ENCODE results near the gene MCTP1. TPM values are rescaled to one million over a fixed set of nuclear protein-coding genes. Genes with fewer than 3 reads are reported as not detected.

MCTP1 gene
- polyA plus RNA-seq, 3 donors, result 34.4 to 72.9 (median 55.5) TPM

DNA sequence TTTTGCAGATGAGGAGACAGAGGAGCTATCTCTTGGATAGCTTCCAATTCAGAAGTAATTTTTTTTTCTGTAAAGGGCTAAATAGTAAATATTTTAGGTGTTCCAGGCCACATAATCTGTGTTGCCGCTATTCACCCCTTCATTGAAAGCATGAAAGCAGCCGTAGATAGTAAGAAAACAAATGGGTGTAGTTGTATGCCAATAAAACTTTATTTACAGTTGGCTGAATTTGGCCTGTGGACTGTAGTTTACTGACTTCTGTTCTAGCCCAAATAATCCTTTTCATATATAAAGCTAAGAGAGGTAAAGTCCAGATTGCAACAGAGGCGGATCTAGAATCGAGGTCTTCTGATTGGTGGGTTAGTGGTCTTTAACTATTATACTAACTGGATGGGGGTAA lies 537.5 kb downstream of the MCTP1 start:
- Mint-ChIP-seq H3K9me3 (peaks cover 0 to 2% (median 0%) of the 10 kb centered on the region in 7 donors), H3K4me3 (no peak overlapping the region), H3K27ac (no peak overlapping the region), H3K4me1 (peaks cover 9% of the 10 kb centered on the region), H3K36me3 (peaks cover 23 to 30% of the 10 kb centered on the region in 2 donors), H3K27me3 (ENCODE audit: low read depth in 3 of 3) (peaks cover 0 to 3% (median 0%) of the 10 kb centered on the region in 3 donors)
- Histone ChIP-seq H3K36me3 (replicated peaks in 1 of 2; ENCODE audit: control insufficient read depth in 1 of 2, insufficient read depth in 2 of 2, low read length in 2 of 2) (peaks cover 2 to 19% of the 10 kb centered on the region in 2 donors), H3K9ac (ENCODE audit: insufficient read depth, low read length, poor library complexity, severe bottlenecking) (no peak overlapping the region), H3K27me3 (ENCODE audit: control insufficient read depth in 2 of 2, insufficient read depth in 2 of 2, low read length in 2 of 2) (no peaks in the 10 kb centered on the region), H3K9me3 (replicated peaks in 1 of 2; ENCODE audit: control insufficient read depth in 1 of 2, insufficient read depth in 1 of 2, low read length in 2 of 2) (no peaks in the 10 kb centered on the region), H2AFZ (ENCODE audit: insufficient read depth, low read depth, low read length, poor library complexity, severe bottlenecking) (no peak overlapping the region), H3K27ac (ENCODE audit: low read depth in 1 of 2, low read length in 2 of 2) (no peak overlapping the region), H3K4me2 (replicated peaks; ENCODE audit: extremely low read depth, low read length, poor library complexity, severe bottlenecking) (no peak overlapping the region), H3K4me1 (ENCODE audit: control insufficient read depth in 1 of 2, insufficient read depth in 2 of 2, low read length in 2 of 2) (peaks cover 6 to 7% of the 10 kb centered on the region in 2 donors), H3K4me3 (replicated peaks in 1 of 3; ENCODE audit: low read depth in 2 of 3, low read length in 3 of 3) (no peak overlapping the region), H3K79me2 (ENCODE audit: insufficient read depth, low read length) (no peaks in the 10 kb centered on the region), H4K20me1 (ENCODE audit: insufficient read depth, low read length) (peaks cover 7% of the 10 kb centered on the region)
- intact Hi-C loops (cut with micrococcal nuclease), result no loop called here
- WGBS (ENCODE audit: insufficient coverage), result 100% methylated on average over 1 of the region's 4 CpGs
- no peak for DNase-seq
- TF ChIP-seq, protein P1, sequence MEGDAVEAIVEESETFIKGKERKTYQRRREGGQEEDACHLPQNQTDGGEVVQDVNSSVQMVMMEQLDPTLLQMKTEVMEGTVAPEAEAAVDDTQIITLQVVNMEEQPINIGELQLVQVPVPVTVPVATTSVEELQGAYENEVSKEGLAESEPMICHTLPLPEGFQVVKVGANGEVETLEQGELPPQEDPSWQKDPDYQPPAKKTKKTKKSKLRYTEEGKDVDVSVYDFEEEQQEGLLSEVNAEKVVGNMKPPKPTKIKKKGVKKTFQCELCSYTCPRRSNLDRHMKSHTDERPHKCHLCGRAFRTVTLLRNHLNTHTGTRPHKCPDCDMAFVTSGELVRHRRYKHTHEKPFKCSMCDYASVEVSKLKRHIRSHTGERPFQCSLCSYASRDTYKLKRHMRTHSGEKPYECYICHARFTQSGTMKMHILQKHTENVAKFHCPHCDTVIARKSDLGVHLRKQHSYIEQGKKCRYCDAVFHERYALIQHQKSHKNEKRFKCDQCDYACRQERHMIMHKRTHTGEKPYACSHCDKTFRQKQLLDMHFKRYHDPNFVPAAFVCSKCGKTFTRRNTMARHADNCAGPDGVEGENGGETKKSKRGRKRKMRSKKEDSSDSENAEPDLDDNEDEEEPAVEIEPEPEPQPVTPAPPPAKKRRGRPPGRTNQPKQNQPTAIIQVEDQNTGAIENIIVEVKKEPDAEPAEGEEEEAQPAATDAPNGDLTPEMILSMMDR (IDR thresholded peaks at IDR 0.05), result no peak

DNA sequence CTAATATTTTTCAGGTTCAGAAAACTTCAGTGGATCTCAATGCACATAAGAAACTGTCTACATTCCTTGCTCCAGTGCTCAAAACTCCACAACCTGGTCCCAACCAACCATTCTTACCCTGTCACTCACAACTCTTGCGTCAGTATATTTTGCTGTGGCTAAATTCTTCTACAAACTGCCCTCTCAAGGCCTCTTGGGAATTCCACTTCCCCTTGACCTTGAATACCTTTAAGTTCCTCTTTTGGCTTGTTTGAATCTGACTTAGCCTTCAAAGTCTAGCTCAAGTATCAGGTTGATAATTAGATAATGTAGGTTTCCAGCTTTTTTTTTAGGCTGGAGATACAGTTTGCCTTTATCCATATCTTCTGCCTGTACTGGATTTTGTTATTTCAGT lies 538.2 kb downstream of the MCTP1 start:
- no peaks in the 10 kb centered on the region for H3K9me3 ChIP-seq (replicated peaks in 1 of 2; ENCODE audit: control insufficient read depth in 1 of 2, insufficient read depth in 1 of 2, low read length in 2 of 2)
- H2AFZ ChIP-seq (ENCODE audit: insufficient read depth, low read depth, low read length, poor library complexity, severe bottlenecking), result no peak overlapping the region
- no peaks in the 10 kb centered on the region for H3K27me3 ChIP-seq (ENCODE audit: control insufficient read depth in 2 of 2, insufficient read depth in 2 of 2, low read length in 2 of 2)
- H3K36me3 Mint-ChIP-seq, result peaks cover 23 to 30% of the 10 kb centered on the region in 2 donors
- H3K4me3 ChIP-seq (replicated peaks in 1 of 3; ENCODE audit: low read depth in 2 of 3, low read length in 3 of 3), result no peak overlapping the region
- H3K27me3 Mint-ChIP-seq (ENCODE audit: low read depth in 3 of 3), result peaks cover 0 to 3% (median 0%) of the 10 kb centered on the region in 3 donors
- no peak overlapping the region for H3K27ac ChIP-seq (ENCODE audit: low read depth in 1 of 2, low read length in 2 of 2)
- H3K27ac Mint-ChIP-seq, result no peak overlapping the region
- peaks cover 9% of the 10 kb centered on the region for H3K4me1 Mint-ChIP-seq
- WGBS (ENCODE audit: insufficient coverage), result 0% methylated on average over 1 of the region's 1 CpG
- H4K20me1 ChIP-seq (ENCODE audit: insufficient read depth, low read length), result peaks cover 7% of the 10 kb centered on the region
- no peak overlapping the region for H3K4me3 Mint-ChIP-seq
- TF ChIP-seq, protein P1 (IDR thresholded peaks at IDR 0.05), result no peak
- peaks cover 0 to 2% (median 0%) of the 10 kb centered on the region in 7 donors for H3K9me3 Mint-ChIP-seq
- H3K4me2 ChIP-seq (replicated peaks; ENCODE audit: extremely low read depth, low read length, poor library complexity, severe bottlenecking), result no peak overlapping the region
- peaks cover 6 to 7% of the 10 kb centered on the region in 2 donors for H3K4me1 ChIP-seq (ENCODE audit: control insufficient read depth in 1 of 2, insufficient read depth in 2 of 2, low read length in 2 of 2)
- peaks cover 2 to 16% of the 10 kb centered on the region in 2 donors for H3K36me3 ChIP-seq (replicated peaks in 1 of 2; ENCODE audit: control insufficient read depth in 1 of 2, insufficient read depth in 2 of 2, low read length in 2 of 2)
- H3K79me2 ChIP-seq (ENCODE audit: insufficient read depth, low read length), result no peaks in the 10 kb centered on the region
- DNase-seq, result peak; percentile 12 to 68 (median 26)
- no peak overlapping the region for H3K9ac ChIP-seq (ENCODE audit: insufficient read depth, low read length, poor library complexity, severe bottlenecking)
- intact Hi-C loops (cut with micrococcal nuclease), result no loop called here
